GM13976 (cell line): ENCODE data around the gene LHFPL5.

Experiments used
- DNase-seq: peaks from one replicate; pipeline ENCODE4 v3.0.0; 2012; ENCODE audit warnings: low spot score
- in situ Hi-C: fragments of 300-500 bp; cut with MboI; formaldehyde crosslinking; loops from one replicate; pipeline ENCODE4 v1.12.0; 2022; ENCODE audit warnings: low sequenced_read_pairs, mixed read lengths, inconsistent platforms; ENCODE audit not compliant: unreplicated experiment
- TF ChIP-seq, protein P1 (sequence below): IDR thresholded peaks from 2 replicates; pipeline ENCODE4 v1.5.1; 2012; ENCODE audit warnings: borderline replicate concordance, mild to moderate bottlenecking; ENCODE audit not compliant: insufficient read depth; ENCODE audit errors: extremely low read depth, missing control alignments, control extremely low read depth

Gene LHFPL5

DNA sequence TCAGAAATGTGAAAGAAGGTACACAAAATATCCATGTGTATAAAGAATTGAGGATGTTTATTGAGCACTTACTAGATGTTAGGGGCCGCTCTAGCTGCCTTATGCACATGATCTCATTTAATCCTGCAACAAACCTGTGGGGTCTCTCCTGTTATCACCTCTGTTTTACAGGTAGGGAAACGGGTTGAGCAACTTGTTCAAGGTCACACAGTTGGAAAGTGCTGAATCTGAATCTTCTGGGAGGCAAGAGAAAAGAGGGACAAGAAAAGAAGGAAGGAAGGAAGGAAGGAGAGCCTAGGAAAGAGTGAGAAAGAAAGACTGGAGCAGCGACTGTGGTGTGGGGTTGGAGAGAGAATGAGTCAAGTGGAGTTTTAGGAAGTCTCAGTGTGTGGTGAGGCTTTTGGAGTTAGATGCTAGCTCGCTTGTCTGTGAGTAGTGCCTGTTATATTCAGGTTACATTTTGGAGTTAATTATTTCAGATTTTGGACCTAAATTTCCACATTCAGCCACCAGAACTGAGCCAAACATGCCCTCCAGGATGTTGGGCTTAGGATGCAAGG, 16.6 kb upstream of the LHFPL5 start:
- TF ChIP-seq, protein P1, sequence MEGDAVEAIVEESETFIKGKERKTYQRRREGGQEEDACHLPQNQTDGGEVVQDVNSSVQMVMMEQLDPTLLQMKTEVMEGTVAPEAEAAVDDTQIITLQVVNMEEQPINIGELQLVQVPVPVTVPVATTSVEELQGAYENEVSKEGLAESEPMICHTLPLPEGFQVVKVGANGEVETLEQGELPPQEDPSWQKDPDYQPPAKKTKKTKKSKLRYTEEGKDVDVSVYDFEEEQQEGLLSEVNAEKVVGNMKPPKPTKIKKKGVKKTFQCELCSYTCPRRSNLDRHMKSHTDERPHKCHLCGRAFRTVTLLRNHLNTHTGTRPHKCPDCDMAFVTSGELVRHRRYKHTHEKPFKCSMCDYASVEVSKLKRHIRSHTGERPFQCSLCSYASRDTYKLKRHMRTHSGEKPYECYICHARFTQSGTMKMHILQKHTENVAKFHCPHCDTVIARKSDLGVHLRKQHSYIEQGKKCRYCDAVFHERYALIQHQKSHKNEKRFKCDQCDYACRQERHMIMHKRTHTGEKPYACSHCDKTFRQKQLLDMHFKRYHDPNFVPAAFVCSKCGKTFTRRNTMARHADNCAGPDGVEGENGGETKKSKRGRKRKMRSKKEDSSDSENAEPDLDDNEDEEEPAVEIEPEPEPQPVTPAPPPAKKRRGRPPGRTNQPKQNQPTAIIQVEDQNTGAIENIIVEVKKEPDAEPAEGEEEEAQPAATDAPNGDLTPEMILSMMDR, result no peak
- DNase-seq, result no peak
- in situ Hi-C loops, result no loop called here

DNA sequence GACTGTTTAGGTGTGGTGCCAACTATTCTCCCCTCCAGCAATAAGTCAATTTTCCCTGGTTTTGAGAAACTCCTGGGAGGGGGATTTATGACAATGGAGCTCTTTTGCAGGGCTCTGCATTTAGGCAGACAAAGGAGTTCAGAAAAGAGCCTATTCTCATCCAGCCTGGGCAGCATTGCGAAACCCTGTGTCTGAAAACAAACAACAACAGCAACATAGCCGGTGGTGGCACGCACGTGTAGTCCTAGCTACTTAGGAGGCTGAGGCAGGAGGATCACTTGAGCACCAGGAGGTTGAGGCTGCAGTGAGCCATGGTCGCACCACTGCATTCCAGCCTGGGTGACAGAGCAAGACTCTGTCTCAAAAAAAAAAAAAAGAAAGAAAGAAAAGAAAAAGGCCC, 14.5 kb upstream of the LHFPL5 start:
- in situ Hi-C loops, result no loop called here
- no peak for DNase-seq
- TF ChIP-seq, protein P1, result no peak

DNA sequence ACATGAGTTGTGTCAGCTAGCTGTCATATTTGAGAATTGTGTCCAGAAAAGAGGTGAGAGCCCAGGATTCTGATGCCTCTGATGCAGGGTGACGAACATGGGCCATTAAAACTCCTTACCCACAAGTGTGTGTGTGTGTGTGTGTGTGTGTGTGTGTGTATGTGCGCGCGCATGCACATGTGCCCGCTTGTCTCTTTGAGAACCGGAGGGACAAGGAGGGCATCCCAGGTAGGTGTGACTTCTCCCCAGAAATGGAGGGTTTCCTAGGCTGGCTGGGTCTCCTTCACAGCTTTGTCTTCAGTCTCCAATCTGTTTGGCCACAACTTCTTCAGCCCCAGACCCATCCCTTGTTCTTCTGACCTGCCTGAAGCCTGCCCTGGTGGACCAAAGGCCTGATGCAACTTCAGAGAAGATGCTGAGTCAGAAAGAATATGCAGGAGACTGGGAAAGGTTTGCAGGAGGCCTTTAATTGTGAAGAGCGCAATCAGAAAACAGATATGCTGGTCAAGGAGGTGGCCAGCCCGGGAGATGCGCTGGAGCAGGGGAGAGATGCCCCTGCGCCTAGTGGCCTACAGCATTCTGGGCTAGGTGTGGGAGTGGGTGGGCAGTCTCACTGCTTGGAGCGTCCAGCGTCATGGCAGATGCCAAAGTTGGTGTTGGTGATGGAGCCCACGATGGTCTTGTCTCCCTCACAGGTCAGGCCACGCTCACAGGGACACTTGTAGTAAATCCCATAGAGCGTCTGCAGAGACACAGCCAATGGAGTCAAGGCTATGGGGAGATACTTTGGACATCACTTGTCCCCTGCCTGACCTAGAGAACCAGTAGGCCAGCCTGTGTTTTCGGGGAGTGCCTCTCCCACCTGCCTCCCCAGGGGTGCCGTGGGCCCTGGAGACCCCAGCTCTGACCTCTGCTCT, 10.4 kb upstream of the LHFPL5 start:
- TF ChIP-seq, protein P1, result no peak
- in situ Hi-C loops, result no loop called here
- peak; percentile 33 for DNase-seq

DNA sequence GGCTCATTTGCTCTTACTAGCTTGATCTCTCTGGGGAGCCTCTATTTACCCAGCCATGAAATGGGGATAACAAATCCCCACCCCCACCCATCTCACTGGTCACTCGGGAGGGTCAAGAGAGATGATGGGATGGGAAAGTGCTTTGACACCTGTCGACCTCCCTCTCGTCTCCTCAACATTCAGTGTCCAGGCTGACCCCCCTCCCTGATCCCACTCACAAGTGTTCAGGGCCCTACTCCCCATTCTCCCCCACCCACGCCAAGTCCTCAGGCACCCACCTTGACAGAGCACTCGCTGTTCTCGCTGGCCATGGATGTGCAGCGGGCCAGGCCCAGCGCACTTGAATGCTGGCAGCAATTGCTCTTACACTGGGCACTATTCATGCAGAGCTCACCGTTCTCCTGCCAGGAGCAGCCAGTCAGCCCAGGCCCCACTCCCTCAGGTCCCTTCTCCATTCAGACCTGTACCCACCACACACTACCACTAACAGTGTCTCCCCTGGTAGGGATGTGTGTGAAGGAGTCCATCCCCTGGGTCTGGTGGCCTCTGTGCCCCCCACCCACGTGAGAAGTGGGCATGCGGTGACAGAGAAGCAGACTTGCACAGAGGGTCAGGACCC, 9.6 kb upstream of the LHFPL5 start:
- TF ChIP-seq, protein P1, result no peak
- in situ Hi-C loops, result no loop called here
- DNase-seq, result peak; percentile 24

DNA sequence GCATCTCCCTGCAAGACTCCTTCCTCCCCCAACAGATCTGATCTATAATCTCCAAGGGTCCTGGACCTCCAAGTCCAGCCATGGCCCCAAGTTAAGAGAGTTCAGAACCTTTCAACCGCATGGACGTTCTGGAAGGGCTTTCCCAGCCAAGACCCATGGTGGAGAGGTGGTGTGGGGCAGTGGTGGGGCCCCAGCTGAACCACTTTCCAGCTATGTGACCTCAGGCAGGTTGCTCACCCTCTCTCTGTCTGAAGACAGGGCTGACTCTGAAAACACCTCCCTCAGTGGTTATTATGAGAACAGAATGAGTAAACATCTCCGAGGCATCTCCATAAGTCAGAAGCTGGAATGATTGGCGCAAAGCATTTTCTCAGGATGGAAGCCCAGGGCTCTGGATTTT, 8.9 kb upstream of the LHFPL5 start:
- TF ChIP-seq, protein P1, result no peak
- in situ Hi-C loops, result no loop called here
- peak; percentile 22 for DNase-seq

DNA sequence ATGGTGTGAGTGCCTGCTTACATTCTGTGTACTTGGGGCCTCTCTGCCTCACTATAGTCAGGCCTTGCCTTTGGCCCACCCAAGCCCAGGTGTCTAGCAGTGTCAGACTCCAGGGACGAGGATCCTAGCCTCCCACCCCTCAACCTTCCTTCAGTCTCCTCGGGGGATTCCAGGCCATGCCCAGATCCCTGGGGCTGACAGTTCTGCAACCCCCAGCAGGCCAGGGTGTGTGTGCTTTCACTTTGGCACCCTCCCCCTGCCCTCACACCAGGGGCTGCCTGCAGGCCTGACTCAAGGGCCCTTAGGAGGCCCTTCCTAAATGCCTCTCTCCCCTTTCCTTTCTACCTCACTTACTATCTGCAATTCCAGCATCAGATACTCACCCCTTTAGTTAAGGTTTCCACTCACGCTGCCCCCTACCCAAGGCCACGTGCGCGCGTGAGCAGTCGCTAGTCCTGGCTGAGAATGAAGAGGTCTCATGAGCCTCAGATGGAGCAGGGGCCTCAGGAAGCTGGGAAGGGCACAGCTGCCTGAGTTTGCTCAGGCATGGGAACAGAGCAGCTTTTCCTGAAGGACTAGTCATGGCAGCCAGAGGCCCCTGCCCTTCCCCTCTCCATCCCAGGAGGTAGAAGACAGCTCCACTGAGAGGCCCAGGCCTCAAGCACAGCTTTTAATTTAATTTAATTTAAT, 7.2 kb upstream of the LHFPL5 start:
- in situ Hi-C loops, result no loop called here
- DNase-seq, result peak; percentile 29
- TF ChIP-seq, protein P1, result no peak
